HG02798 (cell line): ENCODE data around the gene MNDA.
"Not testable (repeated sequence)": the region's sequence is repeated elsewhere in the genome, so short reads cannot be mapped to it uniquely, and the experiment has no call there.

Source experiments
- ATAC-seq: cut with Tn5 transposase; IDR thresholded peaks from one replicate; pipeline ENCODE4 v1.9.1; 2021; ENCODE audit warnings: mild to moderate bottlenecking; ENCODE audit not compliant: unreplicated experiment, poor library complexity

The MNDA gene

DNA sequence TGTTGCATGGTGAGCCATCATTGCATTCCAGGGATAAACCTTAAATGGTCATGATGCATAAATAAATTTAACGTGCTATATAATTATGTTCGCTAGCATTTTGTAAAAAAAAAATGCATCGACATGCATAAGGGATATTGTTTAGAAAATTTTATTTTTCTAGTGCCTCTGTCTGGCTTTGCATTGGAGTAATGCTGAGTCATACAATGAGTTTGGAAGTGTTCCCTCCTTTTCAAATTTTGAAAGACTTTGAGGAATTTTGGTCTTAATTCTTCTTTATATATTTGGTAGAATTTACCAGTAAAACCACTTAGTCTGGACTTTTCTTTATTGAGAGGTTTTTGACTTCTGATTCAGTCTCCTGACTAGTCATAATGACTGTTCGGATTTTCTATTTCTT, 4.9 kb downstream of the MNDA start:
- no peak for ATAC-seq

DNA sequence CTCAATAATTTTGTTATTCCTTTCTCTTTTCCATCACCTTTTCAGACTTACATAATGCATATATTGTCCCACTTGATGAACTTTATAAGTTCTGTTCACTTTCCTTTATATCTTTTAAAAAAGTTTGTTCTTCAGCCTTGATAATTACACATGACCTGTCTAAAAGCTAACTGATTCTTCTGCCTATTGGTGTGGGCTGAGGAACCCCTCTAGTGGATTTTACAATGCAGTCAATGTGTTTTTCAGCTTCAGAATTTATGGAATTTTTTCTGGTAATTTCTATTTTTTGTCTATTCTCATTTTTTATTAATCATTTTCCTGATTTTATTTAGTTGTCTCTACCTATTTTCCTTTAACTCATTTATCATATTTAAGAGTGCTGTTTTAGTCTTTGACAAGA, 7.5 kb downstream of the MNDA start:
- no peak for ATAC-seq

DNA sequence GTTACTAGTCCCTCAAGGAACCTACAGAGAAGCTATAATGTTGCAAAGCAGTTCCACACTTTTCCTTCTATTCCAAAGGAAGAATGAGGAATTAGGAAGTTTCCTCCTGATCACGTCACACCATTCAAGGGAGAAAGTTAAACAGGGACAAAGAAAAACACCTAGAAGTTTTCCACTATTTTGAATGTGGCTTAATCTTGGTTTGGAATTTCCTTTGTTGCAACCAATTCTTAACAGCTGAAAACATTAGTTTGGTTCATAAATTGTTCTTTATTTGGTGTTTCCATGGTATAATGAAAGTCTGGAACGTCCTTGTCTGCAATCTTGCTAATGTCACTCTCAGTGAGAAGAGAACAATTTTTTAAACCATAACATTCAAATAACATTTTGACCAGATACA, 8.4 kb downstream of the MNDA start:
- no peak for ATAC-seq

DNA sequence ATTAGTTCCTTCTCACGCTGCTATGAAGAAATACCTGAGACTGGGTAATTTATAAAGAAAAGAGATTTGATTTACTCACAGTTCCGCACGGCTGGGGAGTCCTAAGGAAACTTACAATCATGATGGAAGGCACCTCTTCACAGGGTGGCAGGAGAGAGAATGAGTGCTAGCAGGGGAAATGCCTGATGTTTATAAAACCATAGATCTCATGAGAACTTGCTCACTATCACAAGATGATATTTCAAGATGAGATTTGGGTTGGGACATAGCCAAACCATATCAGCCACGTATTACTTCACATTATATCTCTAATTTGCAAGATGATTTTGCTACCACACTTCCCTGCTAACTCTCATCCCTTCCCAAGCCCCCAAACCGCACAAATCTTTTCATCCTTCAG, 9.1 kb downstream of the MNDA start:
- no peak for ATAC-seq

DNA sequence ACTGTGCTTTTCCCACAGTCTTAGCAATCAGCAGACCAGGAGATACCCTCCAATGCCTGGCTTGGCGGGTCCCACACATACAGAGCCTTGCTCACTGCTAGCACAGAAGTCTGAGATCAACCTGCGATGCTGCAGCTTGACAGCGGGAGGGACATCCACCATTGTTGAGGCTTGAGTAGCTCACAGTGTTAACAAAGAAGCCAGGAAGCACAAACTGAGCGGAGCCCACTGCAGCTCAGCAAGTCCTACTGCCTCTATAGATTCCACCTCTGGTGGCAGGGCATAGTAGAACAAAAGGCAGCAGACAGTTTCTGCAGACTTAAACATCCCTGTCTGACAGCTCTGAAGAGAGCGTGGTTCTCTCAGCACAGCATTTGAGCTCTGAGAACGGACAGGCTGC, 33.4 kb downstream of the MNDA start:
- ATAC-seq = no peak

DNA sequence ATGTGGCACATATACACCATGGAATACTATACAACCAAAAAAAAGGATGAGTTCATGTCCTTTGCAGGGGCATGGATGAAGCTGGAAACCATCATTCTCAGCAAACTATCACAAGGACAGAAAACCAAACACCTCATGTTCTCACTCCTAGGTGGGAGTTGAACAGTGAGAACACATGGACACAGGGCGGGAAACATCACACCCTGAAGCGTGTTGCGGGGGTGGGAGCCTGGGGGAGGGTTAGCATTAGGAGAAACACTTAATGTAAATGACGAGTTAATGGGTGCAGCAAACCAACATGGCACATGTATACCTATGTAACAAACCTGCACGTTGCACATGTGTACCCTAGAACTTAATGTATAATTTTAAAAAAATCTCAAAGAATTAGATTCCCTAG, 39.3 kb downstream of the MNDA start:
- not testable (repeated sequence) for ATAC-seq

DNA sequence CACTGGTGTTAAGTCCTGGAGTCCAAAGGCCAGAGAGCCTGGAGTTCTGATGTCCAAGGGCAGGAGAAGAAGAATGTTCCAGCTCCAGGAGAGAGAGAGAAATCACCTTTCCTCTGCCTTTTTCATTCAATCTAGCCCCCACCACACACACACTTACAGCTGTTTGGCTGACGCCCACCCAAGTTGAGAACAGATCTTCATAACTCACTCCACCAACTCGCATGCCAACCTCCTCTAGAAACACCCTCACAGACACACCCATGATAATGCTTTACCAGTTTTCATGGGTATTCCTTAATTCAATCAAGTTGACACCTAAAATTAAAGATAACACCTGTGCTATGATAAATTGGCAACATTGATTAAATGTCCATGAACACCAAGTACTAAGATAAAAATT, 42.0 kb downstream of the MNDA start:
- no peak for ATAC-seq

DNA sequence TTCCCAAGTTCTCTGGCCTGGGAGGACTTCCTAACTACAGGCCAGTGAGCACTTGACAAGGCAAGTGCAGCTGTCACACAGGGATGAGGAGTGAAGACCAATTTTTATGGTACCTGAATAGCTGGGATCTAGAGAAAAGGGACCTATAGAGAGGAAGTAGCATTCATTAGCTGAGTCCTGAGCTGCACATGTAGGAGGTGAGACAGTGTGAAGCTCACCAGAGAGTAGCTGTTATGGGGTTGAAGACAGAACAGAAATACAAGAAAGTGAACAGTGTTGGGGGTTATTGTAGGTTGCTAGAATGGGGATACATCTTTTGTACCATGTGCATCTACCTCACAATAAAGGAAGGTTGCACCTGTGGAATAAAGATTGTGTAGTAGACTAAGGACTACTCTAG, 62.5 kb downstream of the MNDA start:
- no peak for ATAC-seq

DNA sequence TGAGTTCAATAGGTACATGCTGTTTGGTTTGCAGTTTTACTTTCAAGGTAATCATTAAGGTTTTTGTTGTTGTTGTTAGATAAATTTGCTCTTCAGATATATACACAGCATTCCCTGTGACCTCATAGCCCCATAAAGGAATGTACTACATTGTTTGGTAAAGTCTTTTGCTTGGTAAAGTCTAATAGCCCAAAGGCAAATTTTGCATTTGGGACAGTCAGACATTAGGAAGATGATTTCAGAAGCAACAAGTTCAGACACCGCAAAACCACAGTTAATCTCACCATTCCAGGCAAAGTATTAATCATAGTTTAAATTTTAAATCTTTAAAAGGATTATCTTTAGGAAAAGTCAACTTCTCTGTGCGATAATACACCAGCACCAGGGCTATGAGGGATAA, 67.6 kb downstream of the MNDA start:
- no peak for ATAC-seq
